Measurements from ENCODE around the gene CABP7. TPM values are rescaled to one million over a fixed set of nuclear protein-coding genes. Genes with fewer than 3 reads are reported as not detected.

Gene CABP7
- polyA plus RNA-seq, 1 of the 3 experiments (the other 2 are of a cell fraction) = 0.72 TPM

- CTCF ChIA-PET = interaction anchor here (0.5 to 1.0 kb wide), 2 partner anchors 89 to 340 kb away, joined by 3 read pairs; no protein-coding TSS in a partner anchor
These were observed 28.6 kb downstream of the CABP7 start for GRCh38 chr22:29748248-29748893.

GRCh38 chr22:29750029-29750428 is 30.2 kb downstream of the CABP7 start:
- Histone ChIP-seq H3K79me2 (ENCODE audit: insufficient read depth) (no peaks in the 10 kb centered on the region), H3K4me1 (ENCODE audit: control insufficient read depth in 1 of 2, insufficient read depth in 2 of 2, low read depth in 1 of 2, low read length in 1 of 2) (no peaks in the 10 kb centered on the region; a peak in 1 of 4 replicates), H3K9me2 (no peaks in the 10 kb centered on the region), H3K36me3 (replicated peaks in 1 of 2; ENCODE audit: control insufficient read depth in 1 of 2, insufficient read depth in 2 of 2, low read length in 1 of 2) (peaks cover 0 to 6% of the 10 kb centered on the region in 2 experiments), H3K4me3 (ENCODE audit: low read depth in 2 of 2, low read length in 1 of 2) (no peak overlapping the region), H3F3A (replicated peaks; ENCODE audit: insufficient read depth) (no peaks in the 10 kb centered on the region), H4K20me1 (ENCODE audit: insufficient read depth) (0 out of 2 replicates have a peak, but pooled peaks cover 3% of the 10 kb centered on the region), H3K27me3 (ENCODE audit: insufficient read depth) (no peaks in the 10 kb centered on the region), H2AFZ (ENCODE audit: low read depth) (no peak overlapping the region), H3K9me3 (no peaks in the 10 kb centered on the region), H3K27ac (ENCODE audit: low read depth in 2 of 2, low read length in 1 of 2) (no peak overlapping the region), H3K9ac (no peak overlapping the region), H3K4me2 (no peak overlapping the region)
- WGBS (ENCODE audit: low lambda C conversion rate) = 86% methylated on average over 2 of the region's 3 CpGs
- ChIA-PET CTCF (interaction anchor here (1.4 to 3.2 kb wide), 3 partner anchors 8 to 338 kb away, joined by 3 to 8 read pairs (median 5); no protein-coding TSS in a partner anchor), POLR2A (no interaction called here)
- DNase-seq = no peak
- no peak for TF ChIP-seq GATA2 (CRISPR knock-in tag; IDR thresholded peaks at IDR 0.05)
- TF ChIP-seq GABPA (IDR thresholded peaks at IDR 0.05; ENCODE audit: low read depth) = no peak
- no peak for TF ChIP-seq RFX5 (IDR thresholded peaks at IDR 0.05; ENCODE audit: low read length)
- TF ChIP-seq FOXJ3 (CRISPR knock-in tag; IDR thresholded peaks at IDR 0.05) = no peak
- TF ChIP-seq SIN3A (IDR thresholded peaks at IDR 0.05; ENCODE audit: borderline replicate concordance, low read depth, low read length) = no peak
- TF ChIP-seq MXI1 (IDR thresholded peaks at IDR 0.05; ENCODE audit: low read depth, low read length) = no peak
- TF ChIP-seq CTCF (IDR thresholded peaks at IDR 0.05) = no peak

More at GRCh38 chr22:29748248-29748893, 28.6 kb downstream of the CABP7 start:
- POLR2A ChIA-PET = no interaction called here
- no peaks in the 10 kb centered on the region for H3K79me2 ChIP-seq (ENCODE audit: insufficient read depth)
- DNase-seq = no peak
- H3K27ac ChIP-seq (ENCODE audit: low read depth in 2 of 2, low read length in 1 of 2) = no peak overlapping the region
- TF ChIP-seq FOXJ3 (CRISPR knock-in tag; IDR thresholded peaks at IDR 0.05) = no peak
- no peak for TF ChIP-seq CTCF (IDR thresholded peaks at IDR 0.05)
- TF ChIP-seq ELF1 (IDR thresholded peaks at IDR 0.05) = no peak
- TF ChIP-seq SIN3A (IDR thresholded peaks at IDR 0.05; ENCODE audit: borderline replicate concordance, low read depth, low read length) = no peak
- H3K4me2 ChIP-seq = no peak overlapping the region
- 0 out of 2 replicates have a peak, but pooled peaks cover 3% of the 10 kb centered on the region for H4K20me1 ChIP-seq (ENCODE audit: insufficient read depth)
- H3K9ac ChIP-seq = no peak overlapping the region
- no peak overlapping the region for H3K4me3 ChIP-seq (ENCODE audit: low read depth in 2 of 2, low read length in 1 of 2)
- no peaks in the 10 kb centered on the region for H3K9me2 ChIP-seq
- no peak overlapping the region for H2AFZ ChIP-seq (ENCODE audit: low read depth)
- H3F3A ChIP-seq (replicated peaks; ENCODE audit: insufficient read depth) = no peaks in the 10 kb centered on the region
- no peaks in the 10 kb centered on the region for H3K9me3 ChIP-seq
- 97% methylated on average over 5 of the region's 9 CpGs for WGBS (ENCODE audit: low lambda C conversion rate)
- no peaks in the 10 kb centered on the region; a peak in 1 of 4 replicates for H3K4me1 ChIP-seq (ENCODE audit: control insufficient read depth in 1 of 2, insufficient read depth in 2 of 2, low read depth in 1 of 2, low read length in 1 of 2)
- H3K27me3 ChIP-seq (ENCODE audit: insufficient read depth) = no peaks in the 10 kb centered on the region
- peaks cover 0 to 6% of the 10 kb centered on the region in 2 experiments for H3K36me3 ChIP-seq (replicated peaks in 1 of 2; ENCODE audit: control insufficient read depth in 1 of 2, insufficient read depth in 2 of 2, low read length in 1 of 2)
